ENCODE results near the gene PELO.

Gene PELO

DNA sequence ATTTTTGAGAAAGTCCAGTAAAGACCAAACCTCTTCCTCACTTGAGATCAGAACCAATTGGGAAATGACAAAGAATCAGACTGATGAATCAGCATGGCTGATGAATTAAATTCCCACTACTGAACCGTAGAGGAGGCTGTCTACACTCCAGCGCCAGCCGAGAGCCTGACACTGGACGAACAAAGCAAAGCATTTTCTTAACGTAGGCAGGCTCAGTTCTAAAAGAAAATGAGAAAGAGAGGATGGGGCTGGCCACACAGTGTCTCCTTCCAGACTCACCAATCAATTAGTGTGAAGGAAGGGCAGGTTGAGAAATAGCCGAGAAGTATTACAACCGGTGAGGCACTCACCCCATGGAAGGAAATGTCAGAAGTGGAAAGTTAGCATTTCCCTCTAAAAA lies 49.4 kb downstream of the PELO start:
- Histone ChIP-seq H3K4me3 (peak overlapping the region; percentile 36), H3K27ac (peak overlapping the region; percentile 73 to 81)
- TF ChIP-seq, protein P1, sequence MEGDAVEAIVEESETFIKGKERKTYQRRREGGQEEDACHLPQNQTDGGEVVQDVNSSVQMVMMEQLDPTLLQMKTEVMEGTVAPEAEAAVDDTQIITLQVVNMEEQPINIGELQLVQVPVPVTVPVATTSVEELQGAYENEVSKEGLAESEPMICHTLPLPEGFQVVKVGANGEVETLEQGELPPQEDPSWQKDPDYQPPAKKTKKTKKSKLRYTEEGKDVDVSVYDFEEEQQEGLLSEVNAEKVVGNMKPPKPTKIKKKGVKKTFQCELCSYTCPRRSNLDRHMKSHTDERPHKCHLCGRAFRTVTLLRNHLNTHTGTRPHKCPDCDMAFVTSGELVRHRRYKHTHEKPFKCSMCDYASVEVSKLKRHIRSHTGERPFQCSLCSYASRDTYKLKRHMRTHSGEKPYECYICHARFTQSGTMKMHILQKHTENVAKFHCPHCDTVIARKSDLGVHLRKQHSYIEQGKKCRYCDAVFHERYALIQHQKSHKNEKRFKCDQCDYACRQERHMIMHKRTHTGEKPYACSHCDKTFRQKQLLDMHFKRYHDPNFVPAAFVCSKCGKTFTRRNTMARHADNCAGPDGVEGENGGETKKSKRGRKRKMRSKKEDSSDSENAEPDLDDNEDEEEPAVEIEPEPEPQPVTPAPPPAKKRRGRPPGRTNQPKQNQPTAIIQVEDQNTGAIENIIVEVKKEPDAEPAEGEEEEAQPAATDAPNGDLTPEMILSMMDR (IDR thresholded peaks at IDR 0.05): no peak
- DNase-seq (ENCODE audit: low spot score): no peak
